IPS DF 19.7 (cell line): ENCODE results near the gene ADAMTSL3.
"Not testable (repeated sequence)": the region's sequence is repeated elsewhere in the genome, so short reads cannot be mapped to it uniquely, and the experiment has no call there.

Source experiments
- DNase-seq: peaks from one replicate; pipeline ENCODE4 v3.0.0-alpha.2; 2013; ENCODE audit warnings: low read depth, low spot score

ADAMTSL3 gene

GRCh38 chr15:84034578-84035398 is 380.9 kb downstream of the ADAMTSL3 start:
- no peak for DNase-seq

DNA sequence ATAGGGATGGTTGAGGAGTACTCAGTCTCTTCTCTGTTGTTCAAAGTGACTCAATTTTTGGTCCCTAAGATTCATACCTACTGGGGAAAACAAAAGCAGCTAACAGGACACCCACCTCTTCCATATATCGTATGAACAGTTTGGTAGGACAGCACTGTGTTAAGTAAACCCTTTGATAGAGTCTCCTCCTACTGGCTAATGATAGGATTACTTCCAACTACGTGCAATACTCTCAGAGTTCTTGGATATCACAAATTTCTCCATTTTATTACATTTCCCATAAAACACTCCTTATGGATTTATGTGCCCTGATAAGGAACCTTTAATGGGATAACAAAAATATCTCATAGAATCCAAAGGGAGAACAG is 381.5 kb downstream of the ADAMTSL3 start:
- no peak for DNase-seq

GRCh38 chr15:84037301-84037700 is 383.4 kb downstream of the ADAMTSL3 start:
- DNase-seq = no peak

- DNase-seq = not testable (repeated sequence)
Observed at GRCh38 chr15:84042434-84043056, 388.6 kb downstream of the ADAMTSL3 start.

DNA sequence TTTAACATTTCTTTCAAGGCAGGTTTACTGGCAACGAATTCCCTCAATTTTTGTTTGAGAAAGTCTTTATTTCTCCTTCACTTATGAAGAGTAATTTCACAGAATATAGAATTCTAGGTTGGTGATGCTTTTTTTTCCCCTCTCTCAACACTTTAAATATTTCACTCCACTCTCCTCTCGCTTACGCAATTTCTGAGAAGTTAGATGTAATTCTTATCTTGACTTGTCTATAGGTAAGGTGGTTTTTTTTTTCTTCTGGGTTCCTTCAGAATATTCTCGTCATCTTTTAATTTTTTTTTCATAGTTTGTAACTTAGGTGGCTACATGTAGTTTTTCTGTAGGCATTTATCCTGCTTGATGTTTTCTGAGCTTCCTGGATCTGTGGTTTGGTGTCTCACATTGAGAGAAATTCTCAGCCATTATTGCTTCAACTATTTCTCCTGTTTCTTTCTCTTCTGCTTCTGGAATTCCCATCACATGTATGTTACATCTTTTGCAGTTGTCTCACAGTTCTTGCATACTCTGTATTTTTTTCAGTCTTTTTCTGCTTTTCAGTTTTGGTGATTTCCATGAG is 392.2 kb downstream of the ADAMTSL3 start:
- no peak for DNase-seq

GRCh38 chr15:84049480-84049879 is 395.6 kb downstream of the ADAMTSL3 start:
- not testable (repeated sequence) for DNase-seq

- DNase-seq = no peak
Observed at GRCh38 chr15:84050076-84050475, 396.2 kb downstream of the ADAMTSL3 start.

DNA sequence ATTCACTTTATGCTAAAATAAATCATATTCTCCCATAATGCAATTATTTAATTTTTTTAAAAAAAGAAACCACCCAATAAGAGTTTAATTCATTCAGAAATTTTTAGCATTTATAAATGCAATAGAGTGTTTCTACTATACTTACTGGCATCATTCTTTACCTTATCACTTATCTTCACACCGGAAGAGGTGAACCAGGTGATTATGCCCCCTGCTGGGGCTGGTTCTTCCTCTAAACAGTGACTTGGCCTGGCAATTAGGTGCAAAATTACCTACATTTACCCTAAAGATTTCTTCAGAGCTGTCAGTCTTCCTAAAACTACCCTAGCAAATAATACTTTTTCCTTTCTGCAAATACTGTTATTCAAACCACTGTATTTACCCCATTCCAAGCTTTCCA is 397.2 kb downstream of the ADAMTSL3 start:
- DNase-seq = not testable (repeated sequence)

DNA sequence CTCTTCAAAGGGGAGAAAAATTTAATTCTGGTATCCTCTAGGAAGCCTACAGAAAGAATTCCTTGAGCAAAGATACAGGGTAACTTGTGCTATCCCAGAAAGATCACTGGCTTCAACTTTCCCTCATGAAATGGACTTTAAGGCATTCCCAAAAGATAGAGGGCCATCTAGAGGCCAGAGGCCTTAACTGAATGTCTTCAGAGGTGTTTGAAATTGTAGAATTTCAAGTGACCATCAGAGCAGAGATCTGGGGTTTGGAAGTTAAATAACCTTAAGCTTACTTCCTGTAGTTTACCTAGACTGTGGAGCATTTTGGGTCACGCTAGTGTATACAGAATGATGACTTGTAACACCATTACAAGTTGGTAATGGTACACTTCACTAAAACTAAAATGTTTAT is 400.6 kb downstream of the ADAMTSL3 start:
- not testable (repeated sequence) for DNase-seq

DNA sequence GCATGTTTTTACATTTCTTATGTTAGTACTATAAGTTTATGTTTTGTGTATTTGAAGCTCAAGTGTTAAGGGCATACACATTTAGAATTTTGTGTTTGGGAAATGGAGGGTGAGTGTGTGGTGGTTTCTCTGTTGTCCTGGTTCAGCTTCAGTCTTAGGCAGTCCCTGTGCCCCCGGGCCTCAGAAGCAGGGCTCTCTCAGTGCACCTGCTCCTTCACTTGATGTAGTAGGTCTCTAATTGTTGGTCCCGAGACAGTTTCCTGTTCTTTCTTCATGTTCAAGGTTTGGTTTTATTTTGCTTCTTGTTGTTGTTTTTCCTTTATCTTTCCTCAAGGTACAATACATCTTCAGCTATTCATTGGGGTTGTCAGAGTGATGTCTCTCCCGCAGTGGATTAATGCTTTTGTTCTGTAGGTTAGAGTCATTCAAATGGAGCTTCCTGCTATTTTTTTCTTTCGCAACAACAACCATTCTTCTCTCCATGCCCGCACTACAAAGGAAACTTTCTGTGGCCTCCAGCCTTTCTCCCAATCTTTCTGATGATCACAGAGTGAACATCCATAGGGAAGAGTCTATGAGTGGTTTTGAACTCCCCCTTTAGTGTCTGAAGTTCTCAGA is 403.9 kb downstream of the ADAMTSL3 start:
- DNase-seq = no peak

DNA sequence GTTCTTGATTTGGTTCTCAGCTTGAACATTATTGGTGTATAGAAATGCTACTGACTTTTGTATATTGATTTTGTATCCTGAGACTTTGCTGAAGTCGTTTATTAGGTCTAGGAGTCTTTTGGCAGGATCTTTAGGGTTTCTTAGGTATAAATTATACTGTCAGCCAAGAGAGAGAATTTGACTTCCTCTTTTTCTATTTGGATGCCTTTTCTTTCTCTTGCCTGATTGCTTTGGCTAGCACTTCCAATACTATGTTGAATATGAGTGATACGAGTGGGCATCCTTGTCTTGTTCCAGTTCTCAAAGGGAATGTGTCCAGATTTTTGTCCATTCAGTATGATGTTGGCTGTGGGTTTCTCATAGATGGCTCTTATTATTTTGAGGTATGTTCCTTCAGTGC is 409.8 kb downstream of the ADAMTSL3 start:
- DNase-seq = not testable (repeated sequence)

GRCh38 chr15:84068674-84069073 is 414.8 kb downstream of the ADAMTSL3 start:
- not testable (repeated sequence) for DNase-seq

- DNase-seq = not testable (repeated sequence)
Observed at GRCh38 chr15:84078038-84078437, 424.1 kb downstream of the ADAMTSL3 start.

- not testable (repeated sequence) for DNase-seq
Observed at GRCh38 chr15:84079325-84079884, 425.5 kb downstream of the ADAMTSL3 start.

DNA sequence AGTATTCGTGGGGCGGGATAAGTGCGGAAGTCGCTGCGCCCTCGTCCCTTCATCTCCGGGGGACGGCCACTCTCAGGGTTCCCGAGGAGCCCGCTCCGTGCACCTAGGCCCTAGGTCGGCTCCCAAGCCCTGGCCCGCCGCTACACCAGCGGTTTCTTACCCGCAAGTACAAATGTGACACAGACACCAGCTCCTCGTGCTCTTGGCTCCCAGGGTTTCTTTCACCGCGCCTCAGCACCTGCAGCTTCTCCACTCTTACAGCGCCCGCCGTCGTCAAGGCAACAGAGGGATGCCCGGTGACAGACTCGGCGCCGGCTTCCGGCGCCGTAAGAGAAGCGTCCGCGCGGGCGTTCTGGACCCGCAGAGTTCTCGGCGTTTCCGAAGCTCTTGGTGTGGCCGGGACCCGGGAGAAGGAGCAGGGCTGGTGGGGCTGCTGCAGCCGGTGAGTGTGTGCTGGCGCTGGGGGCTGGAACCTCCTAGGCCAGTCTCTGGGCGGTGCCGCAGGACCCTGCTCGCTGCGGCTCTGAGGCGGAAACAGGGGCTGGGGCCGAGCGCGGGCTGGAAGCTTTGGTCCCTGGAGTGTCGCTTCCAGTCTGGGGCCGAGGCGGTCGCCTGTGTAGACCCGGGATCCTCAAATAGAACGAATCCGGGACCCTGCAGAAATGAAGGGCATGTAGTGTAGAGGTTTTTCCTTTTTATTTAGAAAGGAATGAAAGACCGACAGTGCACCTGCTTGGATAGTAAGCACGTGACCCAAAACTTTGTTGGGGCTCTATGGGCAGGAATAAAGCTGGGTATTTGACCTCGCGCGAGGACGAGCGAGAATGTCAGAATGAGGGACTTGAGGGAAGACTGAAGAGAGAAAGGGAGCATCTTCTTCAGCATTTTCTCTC is 426.2 kb downstream of the ADAMTSL3 start:
- DNase-seq = peak; percentile 30

GRCh38 chr15:84080778-84081084 is 426.8 kb downstream of the ADAMTSL3 start:
- not testable (repeated sequence) for DNase-seq

DNA sequence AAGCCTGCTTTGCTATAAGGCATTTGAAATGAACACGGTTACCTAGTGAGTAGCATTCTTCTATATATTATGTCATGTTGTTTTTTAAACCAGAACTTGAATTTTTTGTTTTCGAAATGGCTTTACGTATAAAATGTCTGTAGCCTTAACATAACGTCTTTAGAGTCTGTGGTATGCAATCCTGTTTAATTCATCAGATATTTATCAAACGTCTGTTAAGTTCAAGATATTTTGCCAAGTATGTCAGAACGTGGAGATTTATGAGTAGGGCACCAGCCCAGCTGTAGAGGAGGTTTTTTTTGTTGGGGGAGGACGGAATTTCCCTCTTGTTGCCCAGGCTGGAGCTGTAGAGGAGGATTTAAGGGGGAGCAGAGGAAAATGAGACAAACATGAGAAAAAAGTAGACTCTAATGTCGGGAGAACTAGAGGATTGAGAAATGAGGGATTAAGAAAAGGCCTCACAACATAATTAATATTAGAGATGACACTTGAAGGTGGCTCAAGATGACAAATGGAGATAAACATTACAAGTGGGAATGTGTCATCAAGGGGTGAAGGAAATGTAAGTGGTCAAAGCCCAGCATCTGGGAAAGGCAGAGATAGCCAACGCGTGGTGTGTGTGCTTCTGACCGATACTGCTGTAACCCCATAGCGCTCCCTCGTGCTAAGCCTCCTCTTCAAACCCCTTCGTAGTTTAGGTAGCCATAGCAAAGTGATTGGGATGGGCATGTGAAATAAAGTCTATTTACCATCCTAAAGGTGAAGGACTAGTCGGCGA is 427.7 kb downstream of the ADAMTSL3 start:
- no peak for DNase-seq

GRCh38 chr15:84082739-84083138 is 428.8 kb downstream of the ADAMTSL3 start:
- DNase-seq = no peak

GRCh38 chr15:84086071-84086470 is 432.1 kb downstream of the ADAMTSL3 start:
- DNase-seq = not testable (repeated sequence)
